Mesenchymal stem cell (in vitro differentiated cells and primary cell): ENCODE measurements around the gene TMEM107.

Experiments used
- DNase-seq: peaks from one replicate; pipeline ENCODE4 v3.0.0-alpha.2; 2013
- H2AFZ ChIP-seq: one replicate; pipeline ENCODE4 v1.6.1; 2013; ENCODE audit warnings: low read depth, mild to moderate bottlenecking, control low read depth, inconsistent platforms, low read length, moderate library complexity
- H2AK5ac ChIP-seq: 2 replicates; pipeline ENCODE4 v1.6.1; 2013; ENCODE audit warnings: low read length, moderate library complexity, mild to moderate bottlenecking, inconsistent platforms; ENCODE audit not compliant: severe bottlenecking
- H2BK120ac ChIP-seq: one replicate; pipeline ENCODE4 v1.6.1; 2013; ENCODE audit warnings: low read depth, mild to moderate bottlenecking, inconsistent platforms, low read length, moderate library complexity
- H2BK12ac ChIP-seq, 2 experiments: one replicate each; pipeline ENCODE4 v1.6.1; 2013; ENCODE audit warnings: inconsistent platforms in 2 of 2, low read length in 2 of 2, mild to moderate bottlenecking in 2 of 2, moderate library complexity in 2 of 2, control low read depth in 1 of 2
- H2BK15ac ChIP-seq: one replicate; pipeline ENCODE4 v1.6.1; 2013; ENCODE audit warnings: mild to moderate bottlenecking, low read depth, inconsistent platforms; ENCODE audit not compliant: poor library complexity, severe bottlenecking
- H2BK5ac ChIP-seq: 2 replicates; pipeline ENCODE4 v1.6.1; 2013; ENCODE audit warnings: low read depth, mild to moderate bottlenecking, low read length, control low read depth, inconsistent platforms; ENCODE audit not compliant: poor library complexity, severe bottlenecking
- H3K14ac ChIP-seq, 2 experiments: one replicate each; pipeline ENCODE4 v1.6.1; 2013; ENCODE audit warnings: inconsistent platforms in 2 of 2, low read length in 2 of 2, control low read depth in 1 of 2, mild to moderate bottlenecking in 1 of 2, moderate library complexity in 1 of 2
- H3K18ac ChIP-seq, 2 experiments: one replicate each; pipeline ENCODE4 v1.6.1; 2013; ENCODE audit warnings: inconsistent platforms in 2 of 2, low read length in 2 of 2, control low read depth in 1 of 2, low read depth in 1 of 2, mild to moderate bottlenecking in 1 of 2
- H3K23ac ChIP-seq, 2 experiments: one replicate each; pipeline ENCODE4 v1.6.1; 2013; ENCODE audit warnings: inconsistent platforms in 2 of 2, low read length in 2 of 2, mild to moderate bottlenecking in 2 of 2, moderate library complexity in 2 of 2, control low read depth in 1 of 2
- H3K27ac ChIP-seq: 2 replicates; pipeline ENCODE4 v1.5.1; 2013; ENCODE audit warnings: mild to moderate bottlenecking, moderate library complexity, low read length, control low read depth, inconsistent platforms; ENCODE audit not compliant: poor library complexity, severe bottlenecking
- H3K27me3 ChIP-seq, 2 experiments: 2 replicates each; pipeline versions ENCODE4 v1.6.1 to v1.7.0; 2013; ENCODE audit warnings: low read length in 2 of 2, mild to moderate bottlenecking in 2 of 2, moderate library complexity in 2 of 2, control low read depth in 1 of 2, inconsistent platforms in 1 of 2; ENCODE audit not compliant: control insufficient read depth in 1 of 2, insufficient read depth in 1 of 2
- H3K36me3 ChIP-seq, 2 experiments: 2 replicates each; pipeline versions ENCODE4 v1.6.1 to v1.7.0; 2013; ENCODE audit warnings: low read length in 2 of 2, control low read depth in 1 of 2, inconsistent platforms in 1 of 2, low read depth in 1 of 2, mild to moderate bottlenecking in 1 of 2; ENCODE audit not compliant: insufficient read depth in 2 of 2, control insufficient read depth in 1 of 2
- H3K4ac ChIP-seq, 2 experiments: one replicate each; pipeline ENCODE4 v1.6.1; 2013; ENCODE audit warnings: inconsistent platforms in 2 of 2, low read length in 2 of 2, mild to moderate bottlenecking in 2 of 2, moderate library complexity in 2 of 2, control low read depth in 1 of 2, low read depth in 1 of 2
- H3K4me1 ChIP-seq: 2 replicates; pipeline ENCODE4 v1.6.1; 2013; ENCODE audit warnings: low read depth, low read length, control low read depth; ENCODE audit not compliant: control insufficient read depth, insufficient read depth
- H3K4me2 ChIP-seq: 2 replicates; pipeline ENCODE4 v1.6.1; 2013; ENCODE audit warnings: low read length, mild to moderate bottlenecking, inconsistent platforms; ENCODE audit not compliant: poor library complexity, severe bottlenecking
- H3K4me3 ChIP-seq, 2 experiments: 2 replicates each; pipeline versions ENCODE4 v1.5.1 to v1.7.0; 2013; ENCODE audit warnings: low read length in 2 of 2, mild to moderate bottlenecking in 2 of 2, control low read depth in 1 of 2, low read depth in 1 of 2; ENCODE audit not compliant: insufficient read depth in 1 of 2
- H3K79me1 ChIP-seq: replicated peaks from 2 replicates; pipeline ENCODE4 v1.6.1; 2013; ENCODE audit warnings: mild to moderate bottlenecking, control low read depth, low read length, inconsistent platforms; ENCODE audit not compliant: poor library complexity, severe bottlenecking
- H3K9ac ChIP-seq: 2 replicates; pipeline ENCODE4 v1.7.0; 2013; ENCODE audit warnings: mild to moderate bottlenecking, low read length, moderate library complexity
- H3K9me3 ChIP-seq: 2 replicates; pipeline ENCODE4 v1.7.0; 2013; ENCODE audit warnings: mild to moderate bottlenecking, low read length; ENCODE audit not compliant: control insufficient read depth
- H4K8ac ChIP-seq: one replicate; pipeline ENCODE4 v1.6.1; 2013; ENCODE audit warnings: inconsistent platforms, mild to moderate bottlenecking, low read length, moderate library complexity
- H4K91ac ChIP-seq: one replicate; pipeline ENCODE4 v1.6.1; 2013; ENCODE audit warnings: mild to moderate bottlenecking, low read length, inconsistent platforms
- WGBS: methylation state at CpG from one replicate; pipeline ENCODE4 v1.1.7; 2013; ENCODE audit warnings: mixed read lengths; 5-methylcytosine and 5-hydroxymethylcytosine counted together

TMEM107 gene

DNA sequence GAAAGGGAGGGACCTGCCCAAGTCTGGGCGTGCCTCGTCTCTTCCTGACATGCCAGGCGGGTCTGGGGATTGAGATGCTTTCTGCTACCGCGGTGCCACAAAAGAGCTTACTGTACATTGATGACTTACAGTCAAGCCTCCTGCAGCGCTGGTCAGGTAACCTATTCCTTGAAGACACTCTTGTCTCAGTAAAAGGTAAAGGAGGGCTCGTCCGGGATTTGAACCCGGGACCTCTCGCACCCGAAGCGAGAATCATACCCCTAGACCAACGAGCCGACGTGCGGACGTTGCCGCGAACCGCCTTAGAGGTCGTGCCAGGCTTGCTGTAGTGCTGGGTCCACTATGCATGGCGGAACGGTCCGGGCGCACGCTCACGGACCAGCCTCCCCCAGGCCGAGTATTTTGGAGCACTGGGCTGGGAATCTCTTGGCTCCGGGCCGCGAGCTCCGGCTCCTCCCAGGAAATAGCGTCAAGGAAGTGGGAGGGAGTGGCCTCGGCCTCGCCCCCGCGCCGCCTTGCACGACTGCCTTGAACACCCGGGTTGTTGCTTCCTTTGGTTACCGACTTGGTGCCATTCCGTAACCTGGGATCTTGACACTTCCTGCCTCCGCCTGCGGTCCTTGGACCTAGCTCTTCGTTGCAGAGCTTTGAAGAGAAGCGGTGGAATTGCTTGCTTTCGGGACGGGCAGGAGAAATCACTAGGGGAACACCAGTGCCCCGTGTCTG is 46.6 kb upstream of the TMEM107 start:
- peak overlapping the region; percentile 75 for H2AK5ac ChIP-seq
- peak overlapping the region; percentile 85 for H4K8ac ChIP-seq
- H2AFZ ChIP-seq: peak overlapping the region; percentile 72
- H3K18ac ChIP-seq: peak overlapping the region; percentile 94 to 95
- peak overlapping the region in 1 of 2 experiments; percentile 53 for H3K14ac ChIP-seq
- peak overlapping the region; percentile 88 for H4K91ac ChIP-seq
- under 1% methylated on average over 49 of the region's 49 CpGs for WGBS
- peak overlapping the region; percentile 69 to 93 for H3K4me3 ChIP-seq
- peak overlapping the region; percentile 93 for H3K4me2 ChIP-seq
- H3K23ac ChIP-seq: peak overlapping the region in 1 of 2 experiments; percentile 76
- peak; percentile 96 for DNase-seq
- H2BK12ac ChIP-seq: peak overlapping the region; percentile 4 to 69
- H3K4ac ChIP-seq: peak overlapping the region; percentile 40 to 98
- peak overlapping the region; percentile 95 for H3K9ac ChIP-seq
- peak overlapping the region; percentile 48 for H2BK5ac ChIP-seq
- H3K27me3 ChIP-seq: no peaks in the 10 kb centered on the region
- H3K27ac ChIP-seq: peak overlapping the region; percentile 97
- H3K79me1 ChIP-seq: no peaks in the 10 kb centered on the region
- H2BK120ac ChIP-seq: no peak overlapping the region
- H3K4me1 ChIP-seq: peaks cover 16% of the 10 kb centered on the region
- peaks cover 5 to 6% of the 10 kb centered on the region in 2 experiments for H3K36me3 ChIP-seq
- H3K9me3 ChIP-seq: no peaks in the 10 kb centered on the region
- no peak overlapping the region for H2BK15ac ChIP-seq

DNA sequence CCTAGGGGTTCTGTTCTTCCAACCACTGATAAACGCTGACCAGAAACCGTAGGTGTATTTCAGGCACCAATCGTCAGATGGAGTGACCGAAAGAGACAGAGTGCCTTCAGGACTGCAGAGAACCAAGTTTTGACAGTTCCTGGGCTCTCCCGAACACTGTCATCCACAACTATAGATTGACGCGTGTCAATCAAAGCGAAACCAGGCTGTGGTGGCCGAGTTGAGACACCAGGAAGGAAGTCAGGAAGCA is 46.1 kb upstream of the TMEM107 start:
- Histone ChIP-seq H4K91ac (no peak overlapping the region), H3K79me1 (no peaks in the 10 kb centered on the region), H2BK15ac (no peak overlapping the region), H3K4ac (peak overlapping the region in 1 of 2 experiments; percentile 3), H3K4me2 (peak overlapping the region; percentile 93), H3K27me3 (no peaks in the 10 kb centered on the region), H3K9ac (peak overlapping the region; percentile 95), H2AFZ (no peak overlapping the region), H2BK5ac (no peak overlapping the region), H3K14ac (no peak overlapping the region), H3K4me1 (peaks cover 16% of the 10 kb centered on the region), H3K18ac (peak overlapping the region; percentile 67 to 94), H3K4me3 (peak overlapping the region; percentile 69 to 93), H2BK12ac (peak overlapping the region; percentile 4 to 69), H3K23ac (peak overlapping the region in 1 of 2 experiments; percentile 14), H3K27ac (peak overlapping the region; percentile 97), H2BK120ac (no peak overlapping the region), H3K9me3 (no peaks in the 10 kb centered on the region), H3K36me3 (peaks cover under 1 to 2% of the 10 kb centered on the region in 2 experiments), H4K8ac (no peak overlapping the region), H2AK5ac (peak overlapping the region; percentile 27)
- WGBS: 0% methylated on average over 9 of the region's 9 CpGs
- no peak for DNase-seq

DNA sequence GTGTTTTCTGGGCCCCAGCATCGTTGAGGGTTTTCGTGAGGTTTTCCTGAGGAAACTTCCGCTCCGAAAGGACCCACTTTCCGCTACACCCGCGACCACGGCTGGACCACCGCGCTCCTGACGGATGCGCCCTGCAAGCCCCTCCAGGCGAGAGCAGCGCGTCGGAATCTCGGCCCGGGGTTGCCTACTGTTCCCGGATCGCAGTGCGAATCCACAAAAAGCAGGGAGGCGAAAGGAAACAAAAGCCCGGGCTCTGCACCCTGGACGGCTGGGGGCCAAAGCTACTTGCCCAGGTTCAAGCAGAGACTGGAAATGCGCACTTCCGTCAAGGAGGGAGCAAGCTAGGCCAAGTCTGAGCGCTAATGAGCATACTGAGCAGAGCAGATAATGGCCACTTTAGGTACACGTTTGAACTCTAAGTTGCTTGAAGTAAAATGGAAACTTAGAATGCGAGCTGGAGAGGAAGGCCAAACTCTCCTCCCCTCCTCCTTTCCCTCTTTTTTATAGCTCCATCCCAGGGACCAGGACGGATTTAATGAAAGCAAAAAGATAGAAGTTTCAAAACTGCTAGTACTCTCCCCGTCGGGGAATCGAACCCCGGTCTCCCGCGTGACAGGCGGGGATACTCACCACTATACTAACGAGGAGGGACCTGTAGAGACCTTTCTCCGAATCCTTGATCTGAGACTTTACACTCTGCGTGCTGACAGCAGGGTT is 45.6 kb upstream of the TMEM107 start:
- H3K4me3 ChIP-seq: peak overlapping the region; percentile 69 to 93
- no peaks in the 10 kb centered on the region for H3K27me3 ChIP-seq
- H4K8ac ChIP-seq: peak overlapping the region; percentile 3
- H2AFZ ChIP-seq: peak overlapping the region; percentile 93
- H3K4me1 ChIP-seq: peaks cover 16% of the 10 kb centered on the region
- H4K91ac ChIP-seq: peak overlapping the region; percentile 2
- H3K9me3 ChIP-seq: no peaks in the 10 kb centered on the region
- H3K14ac ChIP-seq: peak overlapping the region in 1 of 2 experiments; percentile 92
- H3K4me2 ChIP-seq: peak overlapping the region; percentile 93
- H3K27ac ChIP-seq: peak overlapping the region; percentile 97
- peak overlapping the region; percentile 92 to 94 for H3K18ac ChIP-seq
- peak overlapping the region in 1 of 2 experiments; percentile 87 for H3K23ac ChIP-seq
- no peaks in the 10 kb centered on the region for H3K36me3 ChIP-seq
- H3K79me1 ChIP-seq: no peaks in the 10 kb centered on the region
- no peak overlapping the region for H2BK15ac ChIP-seq
- peak; percentile 97 for DNase-seq
- WGBS: under 1% methylated on average over 39 of the region's 40 CpGs
- H2BK12ac ChIP-seq: peak overlapping the region in 1 of 2 experiments; percentile 68
- H3K9ac ChIP-seq: peak overlapping the region; percentile 95
- H2BK120ac ChIP-seq: peak overlapping the region; percentile 56
- H2BK5ac ChIP-seq: peak overlapping the region; percentile 83
- H3K4ac ChIP-seq: peak overlapping the region in 1 of 2 experiments; percentile 97
- no peak overlapping the region for H2AK5ac ChIP-seq
